ENCODE measurements around the gene CHAF1A. TPM values are rescaled to one million over a fixed set of nuclear protein-coding genes. Genes with fewer than 3 reads are reported as not detected.

Gene CHAF1A
- total and polyA plus RNA-seq, 12 donors = 4.2 to 8.7 (median 5.8) TPM

DNA sequence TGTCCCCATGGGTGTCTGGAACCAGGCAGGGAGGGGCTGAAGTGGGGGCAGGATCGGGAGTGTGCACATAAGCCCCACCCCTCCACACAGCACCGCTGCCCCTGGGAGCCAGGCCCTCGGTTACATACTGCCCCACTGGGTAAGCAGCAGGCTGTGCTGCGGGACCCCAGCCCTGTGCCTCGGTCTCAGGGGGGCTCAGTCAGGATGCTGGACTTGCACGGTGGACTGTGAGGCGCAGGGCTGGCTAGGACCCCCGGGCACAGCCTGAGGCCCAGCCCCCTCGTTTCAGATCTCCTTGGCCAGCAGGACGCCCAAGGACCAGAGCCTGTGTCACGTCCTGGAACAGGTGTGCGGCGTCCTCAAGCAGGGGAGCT is 42.8 kb upstream of the CHAF1A start:
- intact Hi-C loops (cut with DNase I) = loop anchor here in 1 of 10 donors (10.0 kb wide), 1 partner anchor 85 kb away; the partner anchor contains the start of gene SHD
- TF ChIP-seq, protein P1, sequence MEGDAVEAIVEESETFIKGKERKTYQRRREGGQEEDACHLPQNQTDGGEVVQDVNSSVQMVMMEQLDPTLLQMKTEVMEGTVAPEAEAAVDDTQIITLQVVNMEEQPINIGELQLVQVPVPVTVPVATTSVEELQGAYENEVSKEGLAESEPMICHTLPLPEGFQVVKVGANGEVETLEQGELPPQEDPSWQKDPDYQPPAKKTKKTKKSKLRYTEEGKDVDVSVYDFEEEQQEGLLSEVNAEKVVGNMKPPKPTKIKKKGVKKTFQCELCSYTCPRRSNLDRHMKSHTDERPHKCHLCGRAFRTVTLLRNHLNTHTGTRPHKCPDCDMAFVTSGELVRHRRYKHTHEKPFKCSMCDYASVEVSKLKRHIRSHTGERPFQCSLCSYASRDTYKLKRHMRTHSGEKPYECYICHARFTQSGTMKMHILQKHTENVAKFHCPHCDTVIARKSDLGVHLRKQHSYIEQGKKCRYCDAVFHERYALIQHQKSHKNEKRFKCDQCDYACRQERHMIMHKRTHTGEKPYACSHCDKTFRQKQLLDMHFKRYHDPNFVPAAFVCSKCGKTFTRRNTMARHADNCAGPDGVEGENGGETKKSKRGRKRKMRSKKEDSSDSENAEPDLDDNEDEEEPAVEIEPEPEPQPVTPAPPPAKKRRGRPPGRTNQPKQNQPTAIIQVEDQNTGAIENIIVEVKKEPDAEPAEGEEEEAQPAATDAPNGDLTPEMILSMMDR (IDR thresholded peaks at IDR 0.05) = no peak
- H3K4me1 ChIP-seq = no peaks in the 10 kb centered on the region
- no peaks in the 10 kb centered on the region for H3K27me3 ChIP-seq
- 80 to 84% methylated on average over 13 of the region's 13 CpGs for WGBS, 2 donors
- no peak overlapping the region for H3K27ac ChIP-seq
- ATAC-seq (peak in 1 of 8 donors; percentile 6), DNase-seq (no peak)
- no peak overlapping the region for H3K4me3 ChIP-seq
- peaks cover 0 to 94% (median 29%) of the 10 kb centered on the region in 9 donors for H3K36me3 ChIP-seq
- no peaks in the 10 kb centered on the region for H3K9me3 ChIP-seq

DNA sequence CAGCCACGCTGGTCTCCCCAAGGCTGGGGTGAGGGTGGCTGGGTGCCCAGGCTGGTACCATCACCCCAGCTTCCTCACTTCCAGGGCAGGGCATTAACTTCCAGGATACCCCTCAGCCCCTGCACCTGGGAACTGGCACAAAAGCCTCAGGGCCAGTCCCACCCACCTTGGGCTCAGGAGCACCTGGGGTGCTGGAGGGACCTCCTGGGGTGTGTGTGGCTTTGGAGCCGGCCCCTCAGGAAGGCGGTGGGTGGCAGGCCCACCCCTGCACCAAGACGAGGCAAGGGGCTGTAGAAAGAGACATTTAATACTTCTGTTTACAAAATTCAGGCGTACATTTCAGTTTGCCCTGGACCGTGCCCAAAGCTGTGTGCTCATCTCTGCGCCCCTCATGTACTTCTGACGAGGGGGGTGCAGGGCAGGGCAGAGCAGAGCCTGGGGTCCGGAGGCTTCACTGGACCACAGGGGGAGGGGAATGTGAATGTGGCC is 42.3 kb upstream of the CHAF1A start:
- Histone ChIP-seq H3K4me1 (no peaks in the 10 kb centered on the region), H3K36me3 (peaks cover under 1 to 92% (median 31%) of the 10 kb centered on the region in 9 donors), H3K27me3 (no peaks in the 10 kb centered on the region), H3K27ac (no peak overlapping the region), H3K4me3 (no peak overlapping the region), H3K9me3 (no peaks in the 10 kb centered on the region)
- TF ChIP-seq, protein P1 (IDR thresholded peaks at IDR 0.05) = no peak
- intact Hi-C loops (cut with DNase I) = no loop called here
- WGBS, 2 donors = 87 to 88% methylated on average over 9 of the region's 9 CpGs
- DNase-seq = no peak
- ATAC-seq = no peak

DNA sequence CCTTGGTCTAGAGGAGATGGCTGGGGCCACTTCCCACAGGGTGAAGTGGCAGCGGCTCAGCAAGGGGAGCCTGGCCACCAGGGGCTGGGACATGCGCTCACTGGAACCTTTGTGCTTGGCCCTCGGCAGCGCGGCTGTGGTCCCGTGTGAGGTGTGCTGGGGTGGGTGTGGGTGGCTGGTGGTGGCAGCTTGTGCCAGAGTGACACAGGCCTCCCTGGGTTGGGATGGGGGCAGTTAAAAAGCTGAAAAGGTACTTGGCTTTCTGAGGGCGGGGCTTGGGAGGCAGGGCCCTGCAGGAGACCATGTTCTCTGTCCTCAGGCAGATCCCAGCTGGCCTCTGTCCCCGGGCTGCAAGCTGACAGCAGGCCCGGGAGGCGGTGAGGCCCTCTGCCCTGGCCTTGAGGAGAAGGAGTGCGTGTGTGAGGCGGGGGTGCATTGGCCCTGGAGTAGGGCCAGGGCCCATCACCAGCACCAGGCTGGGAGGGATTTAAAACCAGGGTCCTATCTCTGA is 41.7 kb upstream of the CHAF1A start:
- Histone ChIP-seq H3K36me3 (peaks cover 6 to 96% (median 36%) of the 10 kb centered on the region in 9 donors), H3K27me3 (no peaks in the 10 kb centered on the region), H3K4me1 (no peaks in the 10 kb centered on the region), H3K4me3 (no peak overlapping the region), H3K9me3 (no peaks in the 10 kb centered on the region), H3K27ac (no peak overlapping the region)
- intact Hi-C loops (cut with DNase I) = no loop called here
- no peak for DNase-seq
- 77 to 79% methylated on average over 12 of the region's 12 CpGs for WGBS, 2 donors
- TF ChIP-seq, protein P1 (IDR thresholded peaks at IDR 0.05) = no peak
- no peak for ATAC-seq

DNA sequence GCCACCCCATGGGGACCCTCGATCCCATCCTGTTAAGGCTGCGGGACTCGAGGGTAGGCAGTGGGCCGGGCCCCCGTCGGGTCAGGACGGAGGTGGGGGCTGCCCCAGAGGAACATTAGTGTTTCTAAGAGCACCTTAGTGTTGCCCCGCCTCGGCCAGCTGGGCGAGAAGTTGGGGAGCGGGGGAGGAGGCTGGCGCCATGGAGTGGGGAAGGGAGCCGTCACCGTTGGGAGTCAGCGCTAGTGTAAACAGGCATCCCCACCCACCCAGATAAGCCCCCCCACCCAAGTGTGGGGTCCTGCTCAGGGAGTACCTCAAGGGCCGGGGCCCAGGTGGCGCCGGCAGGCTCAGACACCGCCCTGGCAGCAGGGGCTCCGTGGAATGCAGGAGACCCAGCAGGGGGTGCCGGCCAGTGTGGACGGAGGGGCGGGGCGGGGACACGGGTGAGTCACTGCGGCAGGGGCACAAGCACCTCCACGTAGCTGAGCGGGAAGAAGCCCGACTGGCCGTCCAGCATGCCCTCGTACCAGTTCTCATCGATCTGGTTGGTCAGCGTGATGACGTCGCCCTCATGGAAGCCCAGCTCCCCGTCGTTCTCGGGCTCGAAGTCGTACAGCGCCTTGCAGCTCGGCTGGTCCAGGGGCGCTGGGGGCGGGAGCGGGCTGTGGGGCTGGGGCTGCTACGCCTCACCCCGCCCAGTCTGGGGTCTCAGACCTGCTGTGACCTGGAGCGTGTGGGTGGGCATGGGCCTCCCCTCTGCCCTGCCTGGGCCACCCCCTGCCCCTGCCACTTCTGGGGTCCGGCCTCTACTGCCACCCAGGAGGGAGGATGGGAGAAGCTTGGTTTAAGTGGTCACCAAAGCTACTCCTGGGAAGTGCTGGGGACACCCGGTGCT is 41.0 kb upstream of the CHAF1A start:
- peak in 1 of 8 donors; percentile 14 for ATAC-seq
- no peaks in the 10 kb centered on the region for H3K4me1 ChIP-seq
- TF ChIP-seq, protein P1 (IDR thresholded peaks at IDR 0.05) = no peak
- H3K9me3 ChIP-seq = no peaks in the 10 kb centered on the region
- peaks cover 6 to 96% (median 43%) of the 10 kb centered on the region in 9 donors for H3K36me3 ChIP-seq
- no peak overlapping the region for H3K4me3 ChIP-seq
- intact Hi-C loops (cut with DNase I) = no loop called here
- no peaks in the 10 kb centered on the region for H3K27me3 ChIP-seq
- no peak overlapping the region for H3K27ac ChIP-seq
- WGBS, 2 donors = 85 to 89% methylated on average over 50 of the region's 50 CpGs
- no peak for DNase-seq

All from heart right ventricle (tissue), 16 donors.